CD4-positive, alpha-beta T cell treated with Interleukin-4 for 4 hours (primary cell): Measurements from ENCODE around the gene SCFD2.
A peak's percentile ranks its signal among the peaks of the same experiment; 100 is the strongest.

Source experiments
- DNase-seq: peaks from one replicate; pipeline ENCODE4 v3.0.0-alpha.2; 2020

Gene SCFD2

GRCh38 chr4:52945982-52946381, 419.9 kb downstream of the SCFD2 start:
- no peak for DNase-seq

GRCh38 chr4:52945326-52945898, 420.4 kb downstream of the SCFD2 start:
- DNase-seq = no peak

- DNase-seq = no peak
Observed at GRCh38 chr4:52943677-52944076, 422.2 kb downstream of the SCFD2 start.

- no peak for DNase-seq
Observed at GRCh38 chr4:52942936-52943335, 422.9 kb downstream of the SCFD2 start.

- DNase-seq = no peak
Observed at GRCh38 chr4:52941450-52941849, 424.4 kb downstream of the SCFD2 start.

GRCh38 chr4:52939739-52940138, 426.1 kb downstream of the SCFD2 start:
- DNase-seq = no peak

- DNase-seq = no peak
Observed at GRCh38 chr4:52939325-52939724, 426.5 kb downstream of the SCFD2 start.

- no peak for DNase-seq
Observed at GRCh38 chr4:52937829-52938228, 428.0 kb downstream of the SCFD2 start.

GRCh38 chr4:52936729-52937128, 429.1 kb downstream of the SCFD2 start:
- no peak for DNase-seq

GRCh38 chr4:52935317-52935716, 430.5 kb downstream of the SCFD2 start:
- DNase-seq = no peak

GRCh38 chr4:52933738-52934137, 432.1 kb downstream of the SCFD2 start:
- DNase-seq = no peak

- DNase-seq = no peak
Observed at GRCh38 chr4:52932591-52933470, 433.0 kb downstream of the SCFD2 start.

- DNase-seq = no peak
Observed at GRCh38 chr4:52931243-52931642, 434.6 kb downstream of the SCFD2 start.

GRCh38 chr4:52926196-52926974, 439.5 kb downstream of the SCFD2 start:
- no peak for DNase-seq

GRCh38 chr4:52925531-52925968, 440.3 kb downstream of the SCFD2 start:
- DNase-seq = no peak

- DNase-seq = no peak
Observed at GRCh38 chr4:52919461-52919860, 446.4 kb downstream of the SCFD2 start.

GRCh38 chr4:52917817-52918216, 448.0 kb downstream of the SCFD2 start:
- no peak for DNase-seq

GRCh38 chr4:52915730-52916300, 450.0 kb downstream of the SCFD2 start:
- DNase-seq = no peak

GRCh38 chr4:52915191-52915590, 450.7 kb downstream of the SCFD2 start:
- no peak for DNase-seq

GRCh38 chr4:52914051-52914605, 451.7 kb downstream of the SCFD2 start:
- DNase-seq = no peak

GRCh38 chr4:52912608-52913007, 453.3 kb downstream of the SCFD2 start:
- no peak for DNase-seq

GRCh38 chr4:52911684-52912294, 454.1 kb downstream of the SCFD2 start:
- DNase-seq = peak; percentile 63

GRCh38 chr4:52910115-52910514, 455.7 kb downstream of the SCFD2 start:
- DNase-seq = no peak
